Measurements from ENCODE around the gene PPP1R27.
"Not testable (repeated sequence)": the region's sequence is repeated elsewhere in the genome, so short reads cannot be mapped to it uniquely, and the experiment has no call there.

Gene PPP1R27

DNA sequence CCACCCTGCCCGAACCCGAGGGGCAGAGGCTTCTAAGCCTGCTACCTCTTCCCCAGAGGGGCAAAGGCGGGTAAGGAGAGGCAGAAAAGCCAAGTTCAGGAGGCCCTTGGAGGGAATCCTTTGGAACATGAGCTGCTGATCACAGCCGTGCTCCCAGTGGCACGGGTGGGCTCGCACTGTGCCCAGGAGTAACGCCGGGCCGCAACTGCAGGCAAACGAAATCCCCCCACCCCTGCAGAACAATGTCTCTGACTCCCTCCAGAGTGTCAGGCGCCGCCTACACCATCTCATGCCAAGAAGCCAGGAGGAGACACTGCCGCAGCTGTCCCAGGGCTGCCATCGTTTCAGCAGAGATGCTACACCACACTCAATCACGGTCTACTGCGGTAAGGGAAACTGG is 16.6 kb upstream of the PPP1R27 start:
- no peak overlapping the region for H3K27ac Mint-ChIP-seq
- H3K27me3 Mint-ChIP-seq, result no peaks in the 10 kb centered on the region
- H3K9me3 Mint-ChIP-seq (ENCODE audit: low read depth), result no peaks in the 10 kb centered on the region
- H3K36me3 Mint-ChIP-seq, result no peaks in the 10 kb centered on the region
- H3K4me1 Mint-ChIP-seq (ENCODE audit: low read depth), result peaks cover 4% of the 10 kb centered on the region
- H3K4me3 Mint-ChIP-seq, result no peak overlapping the region

GRCh38 chr17:81849457-81849856 is 14.6 kb upstream of the PPP1R27 start:
- Mint-ChIP-seq H3K27ac (no peak overlapping the region), H3K4me1 (ENCODE audit: low read depth) (no peaks in the 10 kb centered on the region), H3K36me3 (no peaks in the 10 kb centered on the region), H3K27me3 (no peaks in the 10 kb centered on the region), H3K4me3 (no peak overlapping the region), H3K9me3 (ENCODE audit: low read depth) (no peaks in the 10 kb centered on the region)

DNA sequence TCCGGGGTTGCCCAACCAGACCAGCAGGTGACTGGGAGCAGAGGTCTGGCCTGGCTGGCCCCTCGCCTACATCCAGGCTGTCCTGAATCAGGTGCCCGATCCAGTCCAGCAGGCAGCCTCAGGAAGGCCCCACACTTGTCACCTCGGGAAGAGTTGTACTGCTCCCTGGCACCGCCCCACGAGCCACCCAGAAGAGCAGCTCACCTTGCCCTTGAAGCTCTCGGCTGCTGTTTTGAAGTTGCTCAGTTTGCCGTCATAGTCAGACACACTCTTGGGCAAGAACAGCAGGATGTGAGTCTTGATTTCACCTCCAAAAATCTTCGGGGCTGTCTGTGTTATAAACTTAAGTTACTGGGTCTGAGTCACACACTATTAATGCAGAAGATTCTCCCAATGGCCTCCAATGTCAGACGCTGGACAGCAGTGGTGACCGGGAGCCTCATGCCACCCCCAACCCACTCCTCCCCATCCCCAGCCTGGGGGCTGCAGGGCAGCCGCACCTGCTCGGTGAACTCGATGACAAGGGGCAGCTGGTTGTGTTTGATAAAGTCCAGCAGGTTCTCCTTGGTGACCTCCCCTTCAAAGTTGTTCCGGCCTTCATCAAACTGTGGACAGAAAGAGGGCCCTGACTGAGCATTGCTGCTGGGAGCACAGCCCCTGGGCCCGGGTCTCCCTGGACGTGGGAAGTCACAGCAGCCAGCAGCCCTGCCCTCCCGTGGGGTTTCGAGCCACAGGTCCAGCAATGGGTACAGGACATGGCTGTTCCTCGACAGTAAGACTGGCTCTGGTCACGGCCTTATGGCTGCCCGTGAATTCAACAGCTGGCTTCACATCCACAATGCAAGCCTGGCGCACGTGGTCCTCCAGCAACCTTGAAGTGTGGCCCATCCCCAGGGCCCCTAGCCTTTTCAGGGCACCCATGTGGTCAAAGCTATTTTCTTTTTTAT is 12.2 kb upstream of the PPP1R27 start:
- Mint-ChIP-seq H3K4me1 (ENCODE audit: low read depth) (no peaks in the 10 kb centered on the region), H3K27ac (no peak overlapping the region), H3K9me3 (ENCODE audit: low read depth) (no peaks in the 10 kb centered on the region), H3K4me3 (no peak overlapping the region), H3K27me3 (no peaks in the 10 kb centered on the region), H3K36me3 (no peaks in the 10 kb centered on the region)

GRCh38 chr17:81845881-81846742 is 11.3 kb upstream of the PPP1R27 start:
- H3K4me3 Mint-ChIP-seq, result no peak overlapping the region
- H3K4me1 Mint-ChIP-seq (ENCODE audit: low read depth), result no peaks in the 10 kb centered on the region
- no peaks in the 10 kb centered on the region for H3K36me3 Mint-ChIP-seq
- H3K9me3 Mint-ChIP-seq (ENCODE audit: low read depth), result no peaks in the 10 kb centered on the region
- H3K27ac Mint-ChIP-seq, result no peak overlapping the region
- H3K27me3 Mint-ChIP-seq, result no peaks in the 10 kb centered on the region

DNA sequence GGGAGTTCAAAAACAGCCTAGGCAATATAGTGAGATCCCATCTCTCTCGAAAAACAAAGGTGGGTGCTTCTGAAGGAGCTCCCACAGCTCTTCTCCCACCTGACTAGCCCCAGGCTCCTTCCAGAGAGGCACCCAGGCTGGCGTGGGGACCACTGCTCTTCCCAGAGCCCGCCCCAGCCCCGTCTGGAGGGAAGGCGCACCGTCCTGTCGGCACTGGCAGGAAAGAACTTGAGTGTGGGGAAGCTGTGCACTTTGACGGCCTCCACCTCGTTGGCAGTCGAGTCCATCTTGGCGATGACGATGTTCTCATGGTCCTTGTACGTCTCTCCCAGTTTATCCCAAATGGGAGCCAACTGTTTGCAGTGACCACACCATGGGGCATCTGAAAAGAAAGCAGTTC is 10.5 kb upstream of the PPP1R27 start:
- Mint-ChIP-seq H3K9me3 (ENCODE audit: low read depth) (no peaks in the 10 kb centered on the region), H3K27ac (no peak overlapping the region), H3K4me1 (ENCODE audit: low read depth) (no peaks in the 10 kb centered on the region), H3K27me3 (no peaks in the 10 kb centered on the region), H3K36me3 (no peaks in the 10 kb centered on the region), H3K4me3 (no peak overlapping the region)

DNA sequence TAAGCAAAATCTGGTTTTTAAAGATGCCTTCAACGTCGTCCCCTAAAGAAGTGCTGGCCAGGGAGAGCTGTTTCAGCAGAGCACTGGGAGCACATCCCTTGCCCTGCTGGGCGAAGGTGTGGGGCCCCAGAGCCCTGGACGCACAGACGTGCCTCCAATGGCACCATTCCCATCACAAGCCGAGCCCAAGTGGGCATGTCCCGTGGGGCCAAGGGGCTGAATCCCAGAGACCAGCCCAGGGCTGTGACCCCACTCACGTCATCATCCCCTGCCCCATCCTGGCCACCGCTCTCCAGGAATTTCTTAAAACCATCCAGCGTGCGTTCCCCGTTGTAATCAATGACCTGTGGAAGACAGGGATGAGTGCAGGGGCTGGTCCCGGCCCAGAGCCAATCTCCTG is 10.0 kb upstream of the PPP1R27 start:
- no peaks in the 10 kb centered on the region for H3K4me1 Mint-ChIP-seq (ENCODE audit: low read depth)
- no peak overlapping the region for H3K27ac Mint-ChIP-seq
- no peak overlapping the region for H3K4me3 Mint-ChIP-seq
- H3K27me3 Mint-ChIP-seq, result no peaks in the 10 kb centered on the region
- H3K9me3 Mint-ChIP-seq (ENCODE audit: low read depth), result no peaks in the 10 kb centered on the region
- no peaks in the 10 kb centered on the region for H3K36me3 Mint-ChIP-seq

GRCh38 chr17:81844327-81844851 is 9.5 kb upstream of the PPP1R27 start:
- H3K27me3 Mint-ChIP-seq, result no peaks in the 10 kb centered on the region
- H3K36me3 Mint-ChIP-seq, result no peaks in the 10 kb centered on the region
- no peaks in the 10 kb centered on the region for H3K9me3 Mint-ChIP-seq (ENCODE audit: low read depth)
- no peak overlapping the region for H3K4me3 Mint-ChIP-seq
- H3K27ac Mint-ChIP-seq, result no peak overlapping the region
- no peaks in the 10 kb centered on the region for H3K4me1 Mint-ChIP-seq (ENCODE audit: low read depth)

DNA sequence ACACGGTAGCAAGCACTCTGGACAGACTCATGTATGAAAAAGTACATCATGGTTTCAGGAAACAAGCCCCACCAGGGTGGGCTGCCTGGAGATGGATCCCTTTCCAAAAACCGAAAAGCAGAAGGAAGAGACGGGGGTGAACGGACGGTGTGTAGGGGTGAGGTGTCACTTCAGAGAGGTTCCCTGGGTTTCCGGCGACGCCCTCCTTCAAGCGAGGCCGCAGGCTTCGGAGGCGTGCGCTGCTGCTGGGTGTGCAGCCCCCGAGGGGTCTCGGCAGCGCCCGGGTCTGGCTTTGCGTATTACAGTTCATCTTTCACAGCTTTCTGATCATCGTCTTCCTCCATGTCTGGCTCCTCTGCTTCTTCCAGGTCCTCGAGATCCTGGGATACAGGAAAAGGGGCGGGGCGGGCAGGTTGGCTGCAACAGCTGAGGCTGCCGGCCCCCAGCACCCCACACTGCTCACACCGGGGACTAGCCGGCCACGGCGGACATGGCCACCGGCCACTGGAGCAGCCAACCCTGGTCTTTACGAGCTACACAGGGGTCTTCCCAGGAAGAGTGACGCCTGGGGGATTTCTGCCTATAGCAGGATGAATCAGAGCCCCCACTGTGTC is 9.0 kb upstream of the PPP1R27 start:
- Mint-ChIP-seq H3K4me3 (no peak overlapping the region), H3K36me3 (no peaks in the 10 kb centered on the region)

GRCh38 chr17:81842725-81843504 is 8.1 kb upstream of the PPP1R27 start:
- no peak overlapping the region for H3K27ac Mint-ChIP-seq

More for the DNA sequence above, 9.0 kb upstream of the PPP1R27 start:
- no peak overlapping the region for H3K27ac Mint-ChIP-seq
- no peaks in the 10 kb centered on the region for H3K27me3 Mint-ChIP-seq
- no peaks in the 10 kb centered on the region for H3K9me3 Mint-ChIP-seq (ENCODE audit: low read depth)
- no peaks in the 10 kb centered on the region for H3K4me1 Mint-ChIP-seq (ENCODE audit: low read depth)

GRCh38 chr17:81842378-81842724 is 7.5 kb upstream of the PPP1R27 start:
- Mint-ChIP-seq H3K27me3 (no peaks in the 10 kb centered on the region), H3K4me1 (ENCODE audit: low read depth) (no peaks in the 10 kb centered on the region), H3K4me3 (no peak overlapping the region), H3K36me3 (no peaks in the 10 kb centered on the region), H3K27ac (no peak overlapping the region), H3K9me3 (ENCODE audit: low read depth) (no peaks in the 10 kb centered on the region)

More at GRCh38 chr17:81842725-81843504, 8.1 kb upstream of the PPP1R27 start:
- H3K4me1 Mint-ChIP-seq (ENCODE audit: low read depth), result no peaks in the 10 kb centered on the region
- no peaks in the 10 kb centered on the region for H3K36me3 Mint-ChIP-seq
- no peak overlapping the region for H3K4me3 Mint-ChIP-seq
- no peaks in the 10 kb centered on the region for H3K9me3 Mint-ChIP-seq (ENCODE audit: low read depth)
- H3K27me3 Mint-ChIP-seq, result no peaks in the 10 kb centered on the region

- H3K4me3 Mint-ChIP-seq, result no peak overlapping the region
- H3K9me3 Mint-ChIP-seq (ENCODE audit: low read depth), result no peaks in the 10 kb centered on the region
- no peaks in the 10 kb centered on the region for H3K4me1 Mint-ChIP-seq (ENCODE audit: low read depth)
- H3K27ac Mint-ChIP-seq, result no peak overlapping the region
- H3K27me3 Mint-ChIP-seq, result no peaks in the 10 kb centered on the region
- H3K36me3 Mint-ChIP-seq, result no peaks in the 10 kb centered on the region
These were observed 7.0 kb upstream of the PPP1R27 start for GRCh38 chr17:81841866-81842265.

DNA sequence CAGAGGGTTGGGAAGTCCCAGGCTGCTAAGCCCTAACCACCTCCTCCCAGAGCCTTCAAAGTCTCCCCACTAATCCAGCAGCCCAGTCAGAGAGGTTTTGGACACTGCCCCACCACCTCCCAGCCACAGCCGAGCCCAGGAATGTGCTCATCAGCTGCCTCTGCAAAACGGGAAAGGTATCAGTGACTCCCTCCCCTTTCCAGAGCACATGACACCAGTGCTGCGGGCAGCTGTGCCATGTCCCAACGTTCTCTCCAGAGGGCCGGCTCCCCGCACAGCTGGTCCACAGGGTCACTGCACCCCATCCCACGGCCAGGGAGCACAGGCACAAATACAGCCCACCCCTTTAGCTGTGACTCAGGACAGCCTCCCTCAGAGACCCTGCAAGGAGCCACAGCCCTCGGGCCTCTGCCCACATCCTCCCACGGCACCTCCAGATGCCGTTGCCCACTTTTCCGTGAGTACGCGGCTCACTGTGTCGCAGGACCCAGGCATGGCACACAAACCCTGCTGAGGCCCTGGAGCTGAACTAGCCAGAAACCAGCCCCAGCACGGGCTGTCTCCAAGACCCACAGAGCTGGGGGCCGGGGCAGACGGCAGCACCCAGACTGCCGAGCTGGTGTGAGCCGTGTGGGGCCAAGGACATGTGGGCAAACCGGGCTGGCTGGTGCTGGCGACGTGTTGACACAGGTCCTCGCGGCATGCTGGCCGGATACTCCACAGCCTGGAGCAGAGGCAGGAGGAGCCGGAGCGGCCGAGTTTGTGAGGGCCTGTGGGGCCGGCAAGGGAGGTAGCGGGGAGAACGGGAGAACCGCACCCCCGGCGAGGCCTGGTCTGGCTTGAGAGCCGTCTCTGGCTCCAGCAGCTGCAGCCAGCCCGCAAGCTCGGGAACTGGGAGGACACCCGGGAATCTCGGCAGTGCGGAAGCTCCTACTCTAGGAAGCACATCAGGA is 6.3 kb upstream of the PPP1R27 start:
- Mint-ChIP-seq H3K9me3 (ENCODE audit: low read depth) (no peaks in the 10 kb centered on the region), H3K36me3 (no peaks in the 10 kb centered on the region), H3K4me1 (ENCODE audit: low read depth) (no peaks in the 10 kb centered on the region), H3K27ac (no peak overlapping the region), H3K4me3 (no peak overlapping the region), H3K27me3 (no peaks in the 10 kb centered on the region)

GRCh38 chr17:81840059-81840458 is 5.2 kb upstream of the PPP1R27 start:
- not testable (repeated sequence) for H3K4me3 Mint-ChIP-seq; H3K4me1 Mint-ChIP-seq (ENCODE audit: low read depth)

More at GRCh38 chr17:81840059-81840458, 5.2 kb upstream of the PPP1R27 start:
- not testable (repeated sequence) for H3K27me3 Mint-ChIP-seq; H3K9me3 Mint-ChIP-seq (ENCODE audit: low read depth); H3K27ac Mint-ChIP-seq; H3K36me3 Mint-ChIP-seq
